H54 (cell line): Measurements from ENCODE around the gene NR5A2.
A peak's percentile ranks its signal among the peaks of the same experiment; 100 is the strongest.
"Not testable (repeated sequence)": the region's sequence is repeated elsewhere in the genome, so short reads cannot be mapped to it uniquely, and the experiment has no call there.

Source experiments
- DNase-seq: peaks from one replicate; pipeline ENCODE4 v3.0.0; 2011; ENCODE audit warnings: low spot score, mixed read lengths; ENCODE audit not compliant: insufficient read length
- FAIRE-seq: peaks from 3 replicates; lab custom pipeline; 2011; peaks lifted over from hg19 to GRCh38; lab: Jason Lieb, UNC
- POLR2A ChIP-seq: IDR thresholded peaks from 2 replicates; pipeline ENCODE4 v1.6.1; 2011; ENCODE audit warnings: low read depth, mild to moderate bottlenecking, low read length

NR5A2 gene

DNA sequence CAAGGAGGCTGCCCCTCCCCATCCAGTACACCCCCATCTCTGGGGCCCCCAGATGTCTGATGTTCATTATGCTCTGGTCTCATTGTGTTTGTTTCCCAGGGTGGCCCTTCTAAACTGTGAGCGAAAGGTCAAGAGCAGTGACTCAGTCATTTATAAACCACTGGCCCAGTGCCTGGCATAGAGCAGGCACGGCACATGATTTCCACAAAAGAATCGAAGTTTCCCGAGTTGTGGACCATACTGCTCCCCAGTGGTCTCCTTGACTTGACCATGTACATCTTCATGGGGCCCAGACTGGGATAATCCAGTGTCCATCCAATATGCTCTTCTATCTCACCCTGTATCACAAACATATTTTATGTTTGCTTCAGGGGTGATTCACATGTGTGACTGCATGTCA lies 153.3 kb downstream of the NR5A2 start:
- DNase-seq (peak; percentile 14), FAIRE-seq (no peak)
- no peak for TF ChIP-seq POLR2A

- FAIRE-seq (no peak), DNase-seq (no peak)
- no peak for TF ChIP-seq POLR2A
Measured at GRCh38 chr1:200181861-200182260, 154.4 kb downstream of the NR5A2 start.

DNA sequence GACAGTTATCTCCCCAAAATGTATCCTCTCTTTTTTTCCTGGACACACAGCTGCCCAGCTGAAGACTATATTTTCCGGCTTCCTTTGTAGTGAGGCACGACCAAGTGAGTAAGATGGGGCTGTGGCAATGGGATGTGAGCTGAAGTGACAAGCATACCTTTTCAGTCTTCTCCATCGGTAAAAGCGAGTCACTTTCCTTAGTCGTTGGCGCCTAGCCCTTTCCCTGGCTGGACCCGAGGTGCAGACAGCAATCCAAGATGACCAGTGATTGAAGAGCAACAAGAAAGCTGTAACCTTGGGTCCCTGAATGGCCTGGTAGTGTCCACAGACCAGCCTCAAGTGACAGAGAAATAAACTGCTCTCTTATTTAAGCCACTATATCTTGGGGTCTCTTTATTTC lies 155.2 kb downstream of the NR5A2 start:
- FAIRE-seq, result no peak
- DNase-seq, result no peak
- TF ChIP-seq POLR2A, result no peak

DNA sequence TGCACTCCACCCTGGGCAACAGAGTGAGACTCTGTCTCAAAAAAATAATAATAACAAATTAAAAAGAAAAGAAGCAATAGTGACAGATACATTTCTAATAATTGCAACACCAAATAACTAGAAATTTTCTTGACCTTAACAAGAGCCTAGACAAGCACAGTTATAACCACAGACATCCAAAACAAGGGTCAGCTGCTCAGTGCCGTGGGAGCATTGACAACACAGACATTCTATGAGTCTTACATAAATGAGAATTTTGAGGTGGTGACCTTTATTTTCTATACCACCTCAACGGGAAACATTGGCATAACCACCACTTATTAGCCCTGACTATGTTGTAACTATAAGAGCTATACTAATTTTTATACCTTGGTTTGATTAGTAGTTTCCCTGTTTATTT lies 156.1 kb downstream of the NR5A2 start:
- TF ChIP-seq POLR2A, result no peak
- FAIRE-seq (no peak), DNase-seq (no peak)

- FAIRE-seq (peak; percentile 88), DNase-seq (peak; percentile 49)
- no peak for TF ChIP-seq POLR2A
Measured at GRCh38 chr1:200184196-200184595, 156.7 kb downstream of the NR5A2 start.

DNA sequence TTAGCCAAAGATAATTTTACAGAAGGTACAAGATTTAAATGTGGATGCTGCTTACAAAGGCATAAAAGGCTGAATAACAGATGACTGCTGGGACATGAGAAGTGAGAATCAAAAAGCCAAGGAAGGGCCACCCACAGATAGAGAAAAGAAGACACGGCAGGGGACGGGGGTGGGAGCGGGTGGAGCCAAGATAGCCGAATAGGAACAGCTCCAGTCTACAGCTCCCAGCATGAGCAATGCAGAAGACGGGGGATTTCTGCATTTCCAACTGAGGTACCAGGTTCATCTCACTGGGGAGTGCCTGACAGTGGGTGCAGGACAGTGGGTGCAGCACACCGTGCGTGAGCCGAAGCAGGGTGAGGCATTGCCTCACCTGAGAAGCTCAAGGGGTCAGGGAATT lies 157.7 kb downstream of the NR5A2 start:
- not testable (repeated sequence) for FAIRE-seq, DNase-seq

- not testable (repeated sequence) for FAIRE-seq, DNase-seq
Measured at GRCh38 chr1:200187332-200187731, 159.8 kb downstream of the NR5A2 start.

DNA sequence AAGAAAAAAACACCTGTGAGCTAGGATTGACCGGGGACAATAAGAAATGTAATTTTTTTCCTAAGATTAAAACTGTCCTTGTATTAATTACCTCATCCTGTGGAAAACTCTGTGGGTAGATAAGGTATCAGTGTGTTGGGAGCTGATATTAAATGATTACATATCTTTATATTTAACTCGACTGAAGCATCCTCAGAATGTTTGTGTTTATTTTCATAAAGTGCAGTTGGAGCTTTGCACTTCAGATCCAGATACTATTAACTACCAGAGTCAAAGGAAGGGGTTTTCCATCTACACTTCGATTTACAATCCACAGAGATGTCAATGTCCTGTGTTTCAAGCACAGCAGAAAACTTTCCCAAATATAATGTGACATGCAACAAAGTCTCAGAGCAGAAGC lies 164.5 kb downstream of the NR5A2 start:
- FAIRE-seq, result no peak

GRCh38 chr1:200194477-200194876 lies 167.0 kb downstream of the NR5A2 start:
- FAIRE-seq (no peak), DNase-seq (no peak)
- TF ChIP-seq POLR2A, result no peak

More for the DNA sequence above, 164.5 kb downstream of the NR5A2 start:
- TF ChIP-seq POLR2A, result no peak
- DNase-seq, result no peak

DNA sequence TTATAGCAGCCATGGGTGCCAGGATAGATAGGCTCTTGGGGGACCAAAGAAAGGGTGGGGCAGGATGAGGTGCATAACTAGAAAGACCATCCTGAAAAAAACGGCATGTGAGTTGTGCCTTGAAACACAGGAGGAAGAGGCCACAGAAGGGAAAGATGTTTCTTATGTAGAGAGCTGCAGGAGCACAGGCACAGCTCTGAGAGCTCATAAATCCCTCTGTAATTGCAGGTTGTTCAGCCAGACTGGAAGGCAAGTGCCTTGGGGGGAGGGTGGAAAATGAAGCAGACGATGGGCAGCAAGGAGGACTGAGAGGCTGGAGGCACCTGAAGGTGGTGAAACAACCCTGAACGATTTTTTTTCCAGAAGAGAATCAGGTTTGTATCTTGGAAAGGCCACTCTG lies 170.7 kb downstream of the NR5A2 start:
- no peak for TF ChIP-seq POLR2A
- FAIRE-seq, result no peak
- DNase-seq, result no peak

GRCh38 chr1:200205216-200205995 lies 177.9 kb downstream of the NR5A2 start:
- FAIRE-seq, result no peak
- TF ChIP-seq POLR2A, result no peak
- DNase-seq, result no peak

DNA sequence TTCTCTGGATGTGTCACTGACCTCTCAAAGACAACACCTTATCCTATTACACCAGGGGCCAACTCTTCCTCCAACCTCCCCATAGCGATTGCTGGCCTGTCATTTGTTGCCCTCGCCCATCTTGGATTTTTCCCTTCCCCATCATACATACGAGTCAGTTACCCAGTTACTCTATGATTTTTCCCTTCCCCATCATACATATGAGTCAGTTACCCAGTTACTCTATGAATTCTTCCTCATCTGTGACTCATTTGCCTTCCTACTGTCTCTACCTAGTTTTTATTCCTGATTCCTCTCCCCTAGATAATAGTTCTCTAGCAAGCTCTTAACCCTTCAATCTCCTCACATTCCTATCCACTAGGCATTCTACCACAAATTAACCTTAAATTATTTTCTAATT lies 178.8 kb downstream of the NR5A2 start:
- DNase-seq, result peak; percentile 53
- no peak for TF ChIP-seq POLR2A
- peak; percentile 57 for FAIRE-seq

GRCh38 chr1:200206761-200207160 lies 179.3 kb downstream of the NR5A2 start:
- DNase-seq, result no peak
- FAIRE-seq, result no peak
- TF ChIP-seq POLR2A, result no peak

DNA sequence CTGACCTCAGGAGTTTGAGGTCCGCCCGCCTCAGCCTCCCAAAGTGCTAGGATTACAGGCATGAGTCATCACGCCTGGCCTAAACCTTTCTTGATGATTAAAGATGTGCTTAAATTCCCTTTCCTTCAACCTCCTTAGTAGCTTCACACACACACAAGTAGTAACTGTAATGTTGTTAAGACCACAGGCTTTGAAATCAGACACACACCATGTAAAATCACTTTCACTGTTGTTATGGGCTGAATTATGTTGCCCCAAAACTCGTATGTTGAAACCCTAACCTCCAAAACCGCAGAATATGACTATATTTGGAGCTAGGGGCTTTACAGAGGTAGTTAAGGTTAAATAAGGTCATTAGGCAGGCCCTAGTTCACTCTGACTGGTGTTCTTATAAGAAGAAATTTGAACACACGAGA lies 180.2 kb downstream of the NR5A2 start:
- no peak for FAIRE-seq
- no peak for TF ChIP-seq POLR2A
- DNase-seq, result no peak

DNA sequence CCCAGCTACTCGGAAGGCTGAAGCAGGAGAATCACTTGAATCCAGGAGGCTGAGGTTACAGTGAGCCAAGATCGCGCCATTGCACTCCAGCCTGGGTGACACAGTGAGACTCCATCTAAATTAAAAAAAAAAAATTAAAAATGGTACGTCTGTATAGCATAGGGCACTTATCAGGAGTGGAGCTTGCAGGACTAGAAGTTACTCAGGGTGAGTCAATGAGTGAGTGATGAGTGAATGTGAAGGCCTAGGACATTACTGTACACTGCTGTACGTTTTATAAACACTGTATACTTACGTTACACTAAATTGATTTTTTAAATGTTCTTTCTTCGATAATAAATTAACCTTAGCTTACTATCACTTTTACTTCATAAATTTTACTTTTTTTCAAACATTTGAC lies 183.6 kb downstream of the NR5A2 start:
- no peak for DNase-seq
- FAIRE-seq, result no peak
- TF ChIP-seq POLR2A, result no peak
